Left ventricle myocardium inferior (tissue), 1 donor: ENCODE data around the gene APOA1. TPM values are rescaled to one million over a fixed set of nuclear protein-coding genes. Genes with fewer than 3 reads are reported as not detected.
A peak's percentile ranks its signal among the peaks of the same experiment; 100 is the strongest.

ENCODE experiments used
- DNase-seq: peaks from one replicate; pipeline ENCODE4 v3.0.0-alpha.2; 2020
- H3K27ac ChIP-seq: fragments of 200-600 bp; replicated peaks from 2 replicates; pipeline ENCODE4 v1.8.0; 2021
- H3K27me3 ChIP-seq: fragments of 200-600 bp; 2 replicates; pipeline ENCODE4 v1.8.0; 2021; ENCODE audit warnings: low read depth
- H3K36me3 ChIP-seq: fragments of 200-600 bp; 2 replicates; pipeline ENCODE4 v1.8.0; 2021
- H3K4me1 ChIP-seq: fragments of 200-600 bp; 2 replicates; pipeline ENCODE4 v1.8.0; 2021
- H3K4me3 ChIP-seq: fragments of 200-600 bp; 2 replicates; pipeline ENCODE4 v1.8.0; 2021; ENCODE audit warnings: mild to moderate bottlenecking, moderate library complexity
- H3K9me3 ChIP-seq: fragments of 200-600 bp; replicated peaks from 2 replicates; pipeline ENCODE4 v1.8.0; 2021
- intact Hi-C: fragments of 100-400 bp; cut with micrococcal nuclease; formaldehyde crosslinking; loops from one replicate; pipeline ENCODE4 v1.11.0; 2022
- total RNA-seq: library from RNA; stranded (reverse); fragmentation: NEBNext Ultra II Directional; extraction: Animal tissue kit (Norgen Biotek cat#: 25700); gene quantifications from one replicate; pipeline ENCODE4 v1.2.1, GENCODE V29; 2021
- TF ChIP-seq, protein P1 (sequence below): fragments of 200-600 bp; IDR thresholded peaks from 2 replicates; pipeline ENCODE4 v1.8.0; 2021; ENCODE audit warnings: antibody characterized with exemption, mild to moderate bottlenecking, borderline replicate concordance
- donor health status: DM: no; HTN: yes; CAD: no; lungs with severe emphysema.

APOA1 gene
- total RNA-seq, 1 donor from 2014 or later = 62.6 TPM

DNA sequence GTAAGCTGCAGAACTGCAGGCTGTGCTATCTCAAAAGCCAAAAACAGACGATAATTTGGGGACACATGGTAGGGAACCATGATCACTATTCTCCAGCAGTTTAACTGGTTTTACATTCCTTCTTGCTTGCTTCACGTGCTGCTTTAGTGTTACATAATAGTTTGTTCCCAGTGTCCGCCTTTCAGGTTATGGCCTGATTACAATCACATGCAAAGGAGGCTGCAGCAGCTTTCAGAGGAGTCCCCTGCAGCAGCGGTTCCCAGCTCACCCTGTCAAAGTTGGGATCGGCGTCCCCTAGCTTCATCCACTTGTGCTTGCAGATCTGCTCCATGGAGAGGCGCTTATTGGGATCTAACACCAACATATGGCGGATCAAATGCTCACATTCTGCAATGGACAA, 39.2 kb upstream of the APOA1 start:
- intact Hi-C loops = no loop called here
- H3K27ac ChIP-seq = no peak overlapping the region
- H3K9me3 ChIP-seq = no peaks in the 10 kb centered on the region
- no peak for DNase-seq
- TF ChIP-seq, protein P1, sequence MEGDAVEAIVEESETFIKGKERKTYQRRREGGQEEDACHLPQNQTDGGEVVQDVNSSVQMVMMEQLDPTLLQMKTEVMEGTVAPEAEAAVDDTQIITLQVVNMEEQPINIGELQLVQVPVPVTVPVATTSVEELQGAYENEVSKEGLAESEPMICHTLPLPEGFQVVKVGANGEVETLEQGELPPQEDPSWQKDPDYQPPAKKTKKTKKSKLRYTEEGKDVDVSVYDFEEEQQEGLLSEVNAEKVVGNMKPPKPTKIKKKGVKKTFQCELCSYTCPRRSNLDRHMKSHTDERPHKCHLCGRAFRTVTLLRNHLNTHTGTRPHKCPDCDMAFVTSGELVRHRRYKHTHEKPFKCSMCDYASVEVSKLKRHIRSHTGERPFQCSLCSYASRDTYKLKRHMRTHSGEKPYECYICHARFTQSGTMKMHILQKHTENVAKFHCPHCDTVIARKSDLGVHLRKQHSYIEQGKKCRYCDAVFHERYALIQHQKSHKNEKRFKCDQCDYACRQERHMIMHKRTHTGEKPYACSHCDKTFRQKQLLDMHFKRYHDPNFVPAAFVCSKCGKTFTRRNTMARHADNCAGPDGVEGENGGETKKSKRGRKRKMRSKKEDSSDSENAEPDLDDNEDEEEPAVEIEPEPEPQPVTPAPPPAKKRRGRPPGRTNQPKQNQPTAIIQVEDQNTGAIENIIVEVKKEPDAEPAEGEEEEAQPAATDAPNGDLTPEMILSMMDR = no peak
- peaks cover 62% of the 10 kb centered on the region for H3K4me1 ChIP-seq
- no peaks in the 10 kb centered on the region for H3K27me3 ChIP-seq
- no peak overlapping the region for H3K4me3 ChIP-seq
- H3K36me3 ChIP-seq = peaks cover 22% of the 10 kb centered on the region

DNA sequence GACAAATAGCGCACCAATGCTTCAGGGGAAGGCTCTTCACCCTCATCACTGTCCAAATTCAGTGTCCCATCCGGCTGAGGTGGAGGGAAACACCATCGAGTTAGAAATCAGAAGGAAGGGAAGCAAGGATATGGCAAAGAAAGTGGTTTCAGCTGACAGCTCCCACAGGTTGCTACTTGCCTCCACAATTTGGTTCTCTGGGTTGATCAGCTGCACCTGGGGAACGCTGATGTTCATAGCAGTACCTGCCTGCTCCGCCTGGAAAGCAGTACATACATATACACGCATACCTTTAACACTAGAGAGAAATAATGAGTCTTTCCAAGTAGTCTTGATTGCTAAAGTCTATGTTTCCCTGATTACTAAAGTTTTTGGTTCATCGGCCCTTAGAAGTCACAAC, 37.8 kb upstream of the APOA1 start:
- intact Hi-C loops = no loop called here
- Histone ChIP-seq H3K36me3 (peaks cover 20% of the 10 kb centered on the region), H3K27ac (peak overlapping the region; percentile 65), H3K9me3 (no peaks in the 10 kb centered on the region), H3K4me1 (peaks cover 74% of the 10 kb centered on the region), H3K27me3 (no peaks in the 10 kb centered on the region), H3K4me3 (no peak overlapping the region)
- TF ChIP-seq, protein P1 = no peak
- DNase-seq = no peak

DNA sequence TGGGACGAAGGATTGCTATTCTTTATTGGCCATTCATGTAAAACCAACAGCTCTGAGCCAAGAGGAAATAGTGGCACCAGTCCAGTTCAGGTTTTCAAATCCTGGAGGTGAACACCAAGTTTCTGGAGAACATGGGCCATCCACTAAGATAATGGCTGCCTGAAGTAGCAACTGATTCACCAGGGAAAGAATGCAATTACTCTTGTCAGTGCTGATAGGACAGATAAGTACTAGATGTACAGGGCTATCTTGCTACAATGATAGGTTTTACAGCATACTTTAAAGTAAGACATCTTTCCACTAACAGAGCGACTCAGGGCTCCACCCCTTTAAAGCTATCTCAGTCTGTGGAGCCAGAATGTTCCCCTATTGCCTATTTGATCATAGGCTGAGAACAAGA, 36.8 kb upstream of the APOA1 start:
- intact Hi-C loops = no loop called here
- H3K27ac ChIP-seq = peak overlapping the region; percentile 65
- H3K36me3 ChIP-seq = peaks cover 25% of the 10 kb centered on the region
- DNase-seq = no peak
- H3K27me3 ChIP-seq = no peaks in the 10 kb centered on the region
- H3K4me3 ChIP-seq = no peak overlapping the region
- H3K4me1 ChIP-seq = peaks cover 74% of the 10 kb centered on the region
- no peaks in the 10 kb centered on the region for H3K9me3 ChIP-seq
- TF ChIP-seq, protein P1 = no peak

DNA sequence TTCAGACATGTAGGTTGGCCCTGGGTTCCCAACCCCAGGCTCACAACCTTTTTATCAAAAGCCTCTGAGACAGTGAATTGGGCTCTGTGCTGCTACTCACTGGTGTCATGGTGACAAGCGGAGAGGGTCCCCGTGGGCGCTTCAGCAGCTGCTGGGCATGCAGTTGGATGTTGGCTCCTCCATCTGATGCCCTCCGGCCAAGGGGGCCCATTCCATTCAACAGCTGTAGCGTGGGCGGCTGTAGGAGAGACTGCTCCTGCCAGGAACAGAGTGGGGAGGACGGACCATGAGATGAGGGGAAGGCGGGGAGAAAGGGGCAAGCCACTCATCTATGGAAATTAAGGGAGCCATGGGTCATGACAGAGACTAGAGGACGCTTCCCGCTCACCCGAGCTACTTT, 36.0 kb upstream of the APOA1 start:
- DNase-seq = no peak
- Histone ChIP-seq H3K4me1 (peaks cover 82% of the 10 kb centered on the region), H3K27ac (peak overlapping the region; percentile 65), H3K27me3 (no peaks in the 10 kb centered on the region), H3K4me3 (no peak overlapping the region), H3K36me3 (peaks cover 25% of the 10 kb centered on the region), H3K9me3 (no peaks in the 10 kb centered on the region)
- intact Hi-C loops = no loop called here
- TF ChIP-seq, protein P1 = no peak

DNA sequence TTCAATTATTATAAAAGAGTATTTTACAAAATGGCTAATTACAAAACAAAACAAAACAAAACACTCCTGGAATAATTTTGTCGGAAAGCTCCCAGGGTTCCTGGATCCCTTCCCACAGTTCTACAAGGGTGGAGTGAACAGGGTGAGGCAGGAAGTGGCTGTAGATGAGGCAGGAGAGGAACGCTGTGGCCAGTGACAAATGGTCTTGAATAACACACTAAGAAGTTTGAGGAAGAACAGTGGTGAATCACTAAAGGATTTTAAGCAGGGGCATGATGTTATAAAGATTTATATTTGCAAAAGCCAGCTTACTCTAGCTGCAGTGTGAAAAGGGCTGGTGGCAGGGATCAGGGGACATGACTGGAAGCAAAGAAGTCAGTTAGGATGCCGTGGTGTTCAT, 33.8 kb upstream of the APOA1 start:
- intact Hi-C loops = no loop called here
- DNase-seq = no peak
- peaks cover 92% of the 10 kb centered on the region for H3K4me1 ChIP-seq
- no peaks in the 10 kb centered on the region for H3K9me3 ChIP-seq
- H3K4me3 ChIP-seq = no peak overlapping the region
- H3K36me3 ChIP-seq = peaks cover 43% of the 10 kb centered on the region
- TF ChIP-seq, protein P1 = no peak
- H3K27me3 ChIP-seq = no peaks in the 10 kb centered on the region
- peak overlapping the region; percentile 76 for H3K27ac ChIP-seq

DNA sequence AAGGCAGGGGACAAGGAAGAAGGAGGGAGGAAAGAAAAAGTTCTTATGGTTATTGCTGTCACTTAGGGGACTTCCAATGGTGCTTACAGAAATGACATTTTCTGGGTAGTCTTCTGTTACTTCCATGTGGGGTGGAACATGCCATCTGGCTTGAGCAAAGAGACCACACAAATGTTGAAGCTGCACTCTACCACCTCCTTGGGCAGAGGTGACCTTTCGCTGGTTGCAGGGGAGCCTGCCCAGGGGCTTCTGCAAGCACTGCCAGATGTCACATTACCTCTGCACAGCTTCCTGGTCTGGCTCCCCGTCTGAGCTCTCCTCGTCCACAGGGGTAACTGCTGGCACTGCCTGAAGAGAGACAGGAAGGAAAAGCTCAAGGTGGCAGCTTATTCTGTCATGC, 32.6 kb upstream of the APOA1 start:
- DNase-seq = no peak
- no peak overlapping the region for H3K4me3 ChIP-seq
- H3K27me3 ChIP-seq = no peaks in the 10 kb centered on the region
- intact Hi-C loops = no loop called here
- peaks cover 95% of the 10 kb centered on the region for H3K4me1 ChIP-seq
- H3K36me3 ChIP-seq = peaks cover 45% of the 10 kb centered on the region
- H3K9me3 ChIP-seq = no peaks in the 10 kb centered on the region
- peak overlapping the region; percentile 76 for H3K27ac ChIP-seq
- TF ChIP-seq, protein P1 = no peak
